ENCODE data around the gene VSNL1.

Gene VSNL1

DNA sequence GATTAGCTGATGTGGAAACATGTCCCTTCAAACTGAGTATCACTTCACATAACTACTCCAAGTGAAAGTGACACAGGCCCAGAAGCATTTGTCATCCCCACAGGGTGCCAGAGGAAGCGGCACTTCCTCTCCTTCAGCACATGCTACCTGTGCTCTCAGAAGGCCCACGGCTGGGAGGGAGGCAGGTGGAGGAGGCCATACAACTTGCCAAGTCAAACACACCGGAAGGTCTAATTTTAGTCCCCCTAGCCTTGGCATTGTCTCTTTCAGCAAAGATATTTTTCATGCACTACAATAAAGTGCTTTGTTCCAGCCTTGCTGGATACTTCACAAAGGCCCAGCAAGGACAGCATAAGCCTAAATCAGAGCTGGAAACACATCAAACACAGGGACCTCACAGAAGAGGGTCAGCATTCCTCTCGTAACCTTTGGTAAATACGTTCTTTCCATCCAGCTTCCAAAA, 38.0 kb downstream of the VSNL1 start:
- no peaks in the 10 kb centered on the region for H3K27me3 ChIP-seq (ENCODE audit: insufficient read depth, low read depth, severe bottlenecking)
- H3K9me3 ChIP-seq (ENCODE audit: severe bottlenecking): no peaks in the 10 kb centered on the region
- H3K36me3 ChIP-seq: no peaks in the 10 kb centered on the region
- TF ChIP-seq, protein P1, sequence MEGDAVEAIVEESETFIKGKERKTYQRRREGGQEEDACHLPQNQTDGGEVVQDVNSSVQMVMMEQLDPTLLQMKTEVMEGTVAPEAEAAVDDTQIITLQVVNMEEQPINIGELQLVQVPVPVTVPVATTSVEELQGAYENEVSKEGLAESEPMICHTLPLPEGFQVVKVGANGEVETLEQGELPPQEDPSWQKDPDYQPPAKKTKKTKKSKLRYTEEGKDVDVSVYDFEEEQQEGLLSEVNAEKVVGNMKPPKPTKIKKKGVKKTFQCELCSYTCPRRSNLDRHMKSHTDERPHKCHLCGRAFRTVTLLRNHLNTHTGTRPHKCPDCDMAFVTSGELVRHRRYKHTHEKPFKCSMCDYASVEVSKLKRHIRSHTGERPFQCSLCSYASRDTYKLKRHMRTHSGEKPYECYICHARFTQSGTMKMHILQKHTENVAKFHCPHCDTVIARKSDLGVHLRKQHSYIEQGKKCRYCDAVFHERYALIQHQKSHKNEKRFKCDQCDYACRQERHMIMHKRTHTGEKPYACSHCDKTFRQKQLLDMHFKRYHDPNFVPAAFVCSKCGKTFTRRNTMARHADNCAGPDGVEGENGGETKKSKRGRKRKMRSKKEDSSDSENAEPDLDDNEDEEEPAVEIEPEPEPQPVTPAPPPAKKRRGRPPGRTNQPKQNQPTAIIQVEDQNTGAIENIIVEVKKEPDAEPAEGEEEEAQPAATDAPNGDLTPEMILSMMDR (IDR thresholded peaks at IDR 0.05; ENCODE audit: low read depth, low read length): no peak
- no peak overlapping the region for H3K4me3 ChIP-seq (ENCODE audit: low read depth, low read length)
- no peak for DNase-seq
- H3K27ac ChIP-seq: no peak overlapping the region

DNA sequence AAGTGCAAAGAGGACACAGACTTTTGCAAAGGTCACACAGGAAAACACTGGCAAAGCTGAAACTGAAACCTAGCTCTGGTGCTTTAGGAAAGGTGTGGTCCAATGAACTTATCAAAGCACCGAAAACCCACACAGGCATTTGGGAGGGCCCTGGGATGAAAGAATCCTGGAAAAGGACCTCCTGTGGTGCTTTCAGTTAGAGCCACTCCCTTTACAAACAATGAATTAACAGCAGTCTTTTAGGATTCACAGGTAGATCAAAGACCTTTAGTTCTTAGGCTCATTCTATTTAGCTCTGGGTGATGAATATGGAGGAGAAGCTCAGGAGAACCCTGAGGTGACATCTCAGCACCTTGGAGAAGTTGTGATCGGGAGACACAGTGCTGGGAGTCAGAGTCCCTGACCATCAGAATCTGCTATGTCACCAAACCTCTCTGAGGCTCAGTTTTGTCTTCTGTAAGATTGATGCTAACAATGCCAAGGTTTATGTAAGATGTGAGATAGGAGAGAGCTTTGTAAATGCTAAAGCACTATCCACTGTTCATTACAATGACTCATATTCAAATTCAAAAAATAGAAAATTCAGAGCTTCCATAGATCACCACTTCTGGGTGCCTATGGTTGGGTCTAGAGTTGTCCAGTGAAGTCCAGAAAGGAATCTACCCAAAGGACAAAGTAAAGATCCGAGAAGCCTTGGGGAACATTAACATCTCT, 39.3 kb downstream of the VSNL1 start:
- Histone ChIP-seq H3K4me3 (ENCODE audit: low read depth, low read length) (no peak overlapping the region), H3K27ac (no peak overlapping the region), H3K9me3 (ENCODE audit: severe bottlenecking) (no peaks in the 10 kb centered on the region), H3K27me3 (ENCODE audit: insufficient read depth, low read depth, severe bottlenecking) (no peaks in the 10 kb centered on the region), H3K36me3 (no peaks in the 10 kb centered on the region)
- TF ChIP-seq, protein P1 (IDR thresholded peaks at IDR 0.05; ENCODE audit: low read depth, low read length): no peak
- no peak for DNase-seq

DNA sequence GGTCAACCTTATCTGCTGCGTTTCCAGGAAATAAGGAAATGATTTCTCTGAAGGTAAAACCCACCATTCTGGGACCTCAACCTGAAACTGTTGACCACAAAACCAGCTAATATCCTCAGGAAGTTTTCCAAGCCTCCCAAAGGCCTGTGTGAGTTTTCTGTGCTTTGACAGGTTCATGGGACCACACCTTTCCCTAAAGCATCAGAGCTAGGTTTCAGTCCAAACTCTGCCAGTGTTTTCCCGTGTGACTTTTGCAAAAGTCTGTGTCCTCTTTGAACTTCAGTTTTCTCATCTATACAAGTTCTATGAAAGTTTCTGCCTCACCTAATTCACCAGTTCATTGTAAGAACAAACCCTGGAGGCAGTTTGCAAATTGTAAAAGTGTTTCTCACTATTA, 39.8 kb downstream of the VSNL1 start:
- Histone ChIP-seq H3K9me3 (ENCODE audit: severe bottlenecking) (no peaks in the 10 kb centered on the region), H3K36me3 (no peaks in the 10 kb centered on the region), H3K27me3 (ENCODE audit: insufficient read depth, low read depth, severe bottlenecking) (no peaks in the 10 kb centered on the region), H3K27ac (no peak overlapping the region), H3K4me3 (ENCODE audit: low read depth, low read length) (no peak overlapping the region)
- TF ChIP-seq, protein P1 (IDR thresholded peaks at IDR 0.05; ENCODE audit: low read depth, low read length): no peak
- no peak for DNase-seq

DNA sequence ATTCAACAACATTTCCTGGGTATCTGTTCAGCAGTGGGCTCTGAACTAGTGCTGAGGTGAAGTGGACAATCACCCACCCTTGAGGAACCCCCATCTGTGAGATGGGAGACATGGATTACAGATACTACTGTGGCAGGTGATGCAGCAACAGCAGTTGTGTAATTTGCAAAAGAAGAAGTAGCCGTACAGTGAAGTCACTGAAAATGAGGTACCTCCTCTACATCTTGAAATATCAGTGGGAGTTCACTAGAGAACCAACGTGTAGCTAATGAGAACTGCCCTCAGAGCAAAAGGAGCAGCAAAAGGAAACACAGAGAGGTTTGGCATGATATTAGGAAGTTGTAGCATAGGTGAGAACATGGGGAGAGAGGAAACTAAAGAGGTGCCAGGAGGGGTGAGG, 41.3 kb downstream of the VSNL1 start:
- H3K9me3 ChIP-seq (ENCODE audit: severe bottlenecking): no peaks in the 10 kb centered on the region
- H3K27ac ChIP-seq: no peak overlapping the region
- no peaks in the 10 kb centered on the region for H3K27me3 ChIP-seq (ENCODE audit: insufficient read depth, low read depth, severe bottlenecking)
- TF ChIP-seq, protein P1 (IDR thresholded peaks at IDR 0.05; ENCODE audit: low read depth, low read length): no peak
- H3K36me3 ChIP-seq: no peaks in the 10 kb centered on the region
- DNase-seq: no peak
- no peak overlapping the region for H3K4me3 ChIP-seq (ENCODE audit: low read depth, low read length)

DNA sequence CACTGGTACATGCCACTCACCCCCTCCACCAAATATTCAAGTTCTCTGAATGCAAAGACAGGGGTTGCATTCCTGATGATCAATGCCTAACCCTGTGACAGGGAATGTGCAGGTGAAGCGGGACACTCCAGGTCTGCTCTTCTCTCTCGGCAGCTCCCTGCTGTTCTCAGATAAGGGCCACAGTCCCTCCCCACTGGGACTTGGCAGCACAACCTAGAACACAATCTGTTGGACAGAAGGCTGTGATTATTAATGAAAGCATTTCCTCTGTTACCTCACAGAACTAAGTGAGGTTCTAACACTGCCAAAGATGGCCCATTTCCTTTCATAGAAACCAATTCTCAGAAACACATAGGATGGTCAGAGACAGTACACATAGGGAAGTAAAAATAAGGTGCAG, 42.7 kb downstream of the VSNL1 start:
- Histone ChIP-seq H3K36me3 (no peaks in the 10 kb centered on the region), H3K9me3 (ENCODE audit: severe bottlenecking) (no peaks in the 10 kb centered on the region), H3K27ac (no peak overlapping the region), H3K27me3 (ENCODE audit: insufficient read depth, low read depth, severe bottlenecking) (no peaks in the 10 kb centered on the region), H3K4me3 (ENCODE audit: low read depth, low read length) (no peak overlapping the region)
- DNase-seq: no peak
- TF ChIP-seq, protein P1 (IDR thresholded peaks at IDR 0.05; ENCODE audit: low read depth, low read length): no peak

DNA sequence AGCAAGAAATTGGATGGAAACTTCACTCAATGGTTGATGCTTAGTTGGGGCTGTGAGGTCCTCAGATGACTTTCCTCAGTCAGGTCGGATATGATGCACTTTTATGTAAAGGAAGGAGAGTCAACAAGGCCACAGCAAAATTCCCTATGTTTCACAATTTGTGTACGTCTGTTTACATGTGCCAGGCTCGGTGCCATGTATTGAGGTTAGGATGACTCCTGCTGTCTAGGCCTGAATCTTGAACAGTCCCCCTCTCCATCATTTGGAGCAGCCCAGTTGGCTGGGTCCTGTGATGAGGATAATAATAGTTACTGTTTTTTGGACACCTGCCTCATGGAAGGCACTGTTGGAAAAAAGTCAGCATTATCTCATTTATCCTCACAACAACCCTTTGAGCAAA, 43.1 kb downstream of the VSNL1 start:
- no peaks in the 10 kb centered on the region for H3K9me3 ChIP-seq (ENCODE audit: severe bottlenecking)
- no peak overlapping the region for H3K4me3 ChIP-seq (ENCODE audit: low read depth, low read length)
- TF ChIP-seq, protein P1 (IDR thresholded peaks at IDR 0.05; ENCODE audit: low read depth, low read length): no peak
- H3K27ac ChIP-seq: no peak overlapping the region
- no peaks in the 10 kb centered on the region for H3K36me3 ChIP-seq
- no peaks in the 10 kb centered on the region for H3K27me3 ChIP-seq (ENCODE audit: insufficient read depth, low read depth, severe bottlenecking)
- DNase-seq: no peak
